ENCODE measurements around the gene TNFAIP8L3.

Gene TNFAIP8L3

DNA sequence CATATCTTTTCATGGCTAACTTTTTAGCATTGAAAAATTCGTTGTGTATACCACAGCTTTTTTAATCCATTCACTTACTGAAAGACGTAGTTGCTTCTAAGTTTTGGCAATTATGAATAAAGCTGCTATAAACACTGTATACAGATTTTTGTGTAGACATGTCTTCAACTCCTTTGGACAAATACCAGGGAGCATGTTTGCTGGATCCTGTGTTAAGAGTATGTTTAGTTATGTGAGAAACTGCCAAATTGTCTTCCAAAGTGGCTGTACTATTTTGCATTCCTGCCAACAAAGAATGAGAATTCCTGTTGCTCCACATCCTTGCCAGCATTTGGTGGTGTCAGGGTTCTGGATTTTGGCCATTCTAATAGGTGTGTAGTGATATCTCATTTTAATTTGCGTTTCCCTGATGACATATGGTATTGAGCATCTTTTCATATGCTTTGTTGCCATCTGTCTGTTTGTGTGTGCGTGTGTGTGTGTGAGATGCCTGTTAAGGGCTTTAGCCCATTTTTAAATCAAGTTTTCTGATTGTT, 87.5 kb downstream of the TNFAIP8L3 start:
- Histone ChIP-seq H4K91ac (ENCODE audit: low read depth, low read length, poor library complexity) (no peak overlapping the region), H2BK15ac (ENCODE audit: low read length) (no peak overlapping the region), H3K14ac (ENCODE audit: low read length) (no peak overlapping the region), H3K36me3 (replicated peaks in 1 of 2; ENCODE audit: control insufficient read depth in 2 of 2, insufficient read depth in 2 of 2, low read length in 2 of 2) (peaks cover 6 to 9% of the 10 kb centered on the region in 2 donors), H3K4me3 (ENCODE audit: low read length in 2 of 2) (no peak overlapping the region), H3K18ac (ENCODE audit: low read length) (no peak overlapping the region), H2AK5ac (ENCODE audit: low read depth, low read length) (no peak overlapping the region), H2BK5ac (ENCODE audit: low read length) (no peak overlapping the region), H2AFZ (ENCODE audit: low read length) (no peak overlapping the region), H3K79me1 (ENCODE audit: low read depth, low read length) (no peaks in the 10 kb centered on the region), H3K4me1 (ENCODE audit: control insufficient read depth in 2 of 2, insufficient read depth in 1 of 2, low read depth in 1 of 2, low read length in 2 of 2) (peaks cover 3 to 4% of the 10 kb centered on the region in 2 donors), H3K4me2 (ENCODE audit: insufficient read depth, low read length, poor library complexity, severe bottlenecking) (no peak overlapping the region), H3K23ac (ENCODE audit: low read depth, low read length, poor library complexity) (no peak overlapping the region), H3K9me3 (replicated peaks in 1 of 2; ENCODE audit: control insufficient read depth in 2 of 2, insufficient read depth in 1 of 2, low read depth in 1 of 2, low read length in 2 of 2) (peaks cover 1 to 5% of the 10 kb centered on the region in 2 donors), H3K4ac (ENCODE audit: low read length) (no peak overlapping the region), H3K27me3 (ENCODE audit: control insufficient read depth in 3 of 3, insufficient read depth in 3 of 3, low read depth in 1 of 3, low read length in 3 of 3) (peaks cover 0 to 2% (median 0%) of the 10 kb centered on the region in 3 experiments), H4K8ac (ENCODE audit: low read depth, low read length) (no peak overlapping the region), H3K27ac (replicated peaks; ENCODE audit: low read length) (no peak overlapping the region), H2BK12ac (ENCODE audit: low read length) (no peak overlapping the region), H3K9ac (ENCODE audit: low read depth, low read length, poor library complexity) (no peak overlapping the region), H2BK120ac (ENCODE audit: low read depth, low read length) (no peak overlapping the region)
- no peak for DNase-seq (ENCODE audit: low spot score)
- no CpG with 5 or more reads among the region's 4 CpGs for WGBS, 2 donors (ENCODE audit: extremely low coverage in 2 of 2, insufficient read length in 2 of 2, insufficient replicate concordance in 1 of 2)

Data from neuronal stem cell (in vitro differentiated cells).